Upper lobe of left lung (tissue), 4 donors: ENCODE results near the gene HIF3A.

ENCODE experiments used
- CTCF ChIP-seq, 6 experiments: fragments of 450-650 bp in 4 of 6; fragments of 200-600 bp in 2 of 6; sonication (generic) in 2 of 6; IDR thresholded peaks; one replicate each; pipeline ENCODE4 v1.5.1; 2016 to 2019; ENCODE audit warnings: antibody characterized with exemption in 6 of 6
- EP300 ChIP-seq, 4 donors: sonication (generic); formaldehyde crosslinking; IDR thresholded peaks; one replicate each; pipeline ENCODE4 v1.5.1; 2017; ENCODE audit warnings: antibody characterized with exemption in 4 of 4, control low read depth in 2 of 4
- POLR2A ChIP-seq, 4 donors: fragments of 450-650 bp; IDR thresholded peaks; one replicate each; pipeline ENCODE4 v1.5.1; 2016 to 2017; ENCODE audit warnings: antibody characterized with exemption in 4 of 4, mild to moderate bottlenecking in 2 of 4
- POLR2AphosphoS5 ChIP-seq, 2 donors: sonication (generic); formaldehyde crosslinking; IDR thresholded peaks; one replicate each; pipeline ENCODE4 v1.5.1; 2017; ENCODE audit warnings: antibody characterized with exemption in 2 of 2

GRCh38 chr19:46299004-46299509 lies 2.2 kb downstream of the HIF3A start:
- TF ChIP-seq POLR2AphosphoS5 (IDR thresholded peaks at IDR 0.05) = peak; percentile 90 to 93
- TF ChIP-seq CTCF (IDR thresholded peaks at IDR 0.05) = peak in 1 of 6 experiments; percentile 5
- TF ChIP-seq POLR2A (IDR thresholded peaks at IDR 0.05) = peak in 2 of 4 donors; percentile 0 to 3
- peak in 2 of 4 donors; percentile 80 to 96 for TF ChIP-seq EP300 (IDR thresholded peaks at IDR 0.05)
